ENCODE results near the gene CEMIP2.

Gene CEMIP2

DNA sequence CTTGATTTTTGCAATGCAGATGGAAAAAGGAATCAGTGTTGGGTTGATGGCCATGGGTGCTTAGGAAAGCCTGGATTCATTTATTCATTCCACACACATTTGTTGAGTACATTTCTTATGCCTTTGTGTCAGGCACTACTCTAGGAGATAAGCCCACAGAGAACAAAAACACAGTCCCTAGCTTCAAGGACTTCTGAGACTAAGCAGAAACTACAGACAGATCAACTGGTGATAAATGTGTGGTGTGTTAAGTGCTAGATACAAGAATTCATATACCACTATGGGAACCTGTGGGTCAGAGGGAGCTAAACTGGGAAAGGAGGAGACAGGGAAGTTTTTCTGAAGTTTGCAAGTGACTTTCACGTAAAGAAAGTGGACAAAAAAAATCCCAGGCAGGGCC, 119.9 kb downstream of the CEMIP2 start:
- no peak for DNase-seq (ENCODE audit: insufficient read length, low spot score)
- FAIRE-seq: no peak
- TF ChIP-seq POLR2AphosphoS5 (IDR thresholded peaks at IDR 0.05; ENCODE audit: low read depth, low read length): no peak
- TF ChIP-seq PAX5 (IDR thresholded peaks at IDR 0.05; ENCODE audit: insufficient read depth, low read length, severe bottlenecking): no peak
- TF ChIP-seq POU2F2 (IDR thresholded peaks at IDR 0.05; ENCODE audit: low read depth, low read length): no peak
- TF ChIP-seq SPI1 (IDR thresholded peaks at IDR 0.05; ENCODE audit: low read depth, low read length): no peak
- TF ChIP-seq POLR2A (IDR thresholded peaks at IDR 0.05; ENCODE audit: low read depth, low read length): no peak
- no peak for TF ChIP-seq TAF1 (IDR thresholded peaks at IDR 0.05; ENCODE audit: low read depth, low read length)

DNA sequence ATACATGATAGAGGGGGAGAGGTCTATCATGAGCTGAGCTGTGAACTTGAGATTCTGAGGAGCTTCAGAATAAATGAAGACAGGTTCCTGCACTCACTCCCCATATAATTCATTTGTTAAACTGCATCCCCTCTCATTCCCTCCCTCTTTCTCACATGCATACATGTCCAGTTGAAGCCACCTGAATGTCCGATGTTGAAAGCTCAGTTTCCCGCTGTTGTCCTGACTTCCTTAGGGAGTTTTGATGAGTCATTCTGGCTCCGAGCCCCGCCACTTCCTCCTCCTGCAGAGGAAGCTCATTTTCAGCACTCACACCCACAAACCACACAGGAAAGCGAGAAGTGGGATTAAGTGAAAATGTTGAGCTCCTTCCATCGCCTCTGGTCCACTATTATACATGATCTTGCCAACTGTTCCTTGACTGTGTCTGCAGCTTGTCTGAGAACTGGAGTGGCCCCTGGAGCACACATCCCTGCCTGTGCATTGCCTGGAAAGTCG, 121.2 kb downstream of the CEMIP2 start:
- TF ChIP-seq POU2F2 (IDR thresholded peaks at IDR 0.05; ENCODE audit: low read depth, low read length) (no peak), SPI1 (IDR thresholded peaks at IDR 0.05; ENCODE audit: low read depth, low read length) (peak; percentile 39; the same call in 1 of the 2 replicates)
- FAIRE-seq (no peak), DNase-seq (ENCODE audit: insufficient read length, low spot score) (no peak)

DNA sequence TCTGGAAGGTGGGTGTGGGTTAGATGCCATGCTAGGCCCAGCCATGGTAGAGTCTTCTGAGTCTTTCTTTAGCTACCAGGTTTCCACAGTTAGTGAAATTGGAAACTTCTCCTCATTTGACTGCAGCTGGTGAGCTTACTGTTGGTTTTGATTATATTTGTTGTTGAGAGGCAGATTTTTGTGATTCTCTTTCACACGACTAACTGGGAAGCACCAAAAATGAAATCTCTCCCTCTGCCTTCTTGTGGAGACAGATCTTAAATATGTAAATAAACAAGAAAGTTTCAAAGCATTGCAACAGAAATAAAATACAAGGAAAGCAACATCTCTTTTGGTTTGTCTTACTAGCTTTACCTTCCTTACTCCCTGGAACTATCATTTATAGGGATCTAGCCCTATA, 122.2 kb downstream of the CEMIP2 start:
- TF ChIP-seq POLR2AphosphoS5 (IDR thresholded peaks at IDR 0.05; ENCODE audit: low read depth, low read length): no peak
- TF ChIP-seq POLR2A (IDR thresholded peaks at IDR 0.05; ENCODE audit: low read depth, low read length): no peak
- no peak for TF ChIP-seq PAX5 (IDR thresholded peaks at IDR 0.05; ENCODE audit: insufficient read depth, low read length, severe bottlenecking)
- no peak for TF ChIP-seq POU2F2 (IDR thresholded peaks at IDR 0.05; ENCODE audit: low read depth, low read length)
- no peak for TF ChIP-seq TAF1 (IDR thresholded peaks at IDR 0.05; ENCODE audit: low read depth, low read length)
- TF ChIP-seq SPI1 (IDR thresholded peaks at IDR 0.05; ENCODE audit: low read depth, low read length): no peak
- DNase-seq (ENCODE audit: insufficient read length, low spot score) (no peak), FAIRE-seq (no peak)

DNA sequence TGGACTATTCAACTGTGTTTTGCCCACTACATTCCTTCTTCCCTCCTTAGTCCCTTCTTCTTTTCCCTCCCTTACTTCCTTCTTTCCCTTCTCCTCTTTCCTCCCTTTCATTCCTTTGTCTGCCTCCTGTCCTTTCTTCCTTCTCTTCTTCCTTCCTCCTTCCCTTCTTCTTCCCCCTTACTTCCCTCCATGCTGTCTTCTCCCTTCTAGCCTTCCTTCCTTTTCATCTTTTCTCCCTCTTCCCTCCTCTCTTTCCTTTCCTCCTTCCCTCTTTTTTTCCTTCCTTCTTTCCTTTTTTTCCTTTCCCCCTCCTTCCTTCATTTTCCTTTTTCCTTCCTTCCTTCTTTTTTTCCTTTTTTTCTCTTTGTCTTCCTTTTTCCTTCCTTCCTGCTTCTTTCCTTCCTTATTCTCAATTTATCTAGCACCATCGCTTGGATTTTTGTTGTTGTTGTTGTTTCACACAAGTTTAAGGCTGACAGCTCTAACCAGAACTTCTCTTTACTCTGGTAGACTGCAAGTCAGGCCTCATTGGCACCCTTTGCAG, 123.4 kb downstream of the CEMIP2 start:
- FAIRE-seq: no peak
- TF ChIP-seq PAX5 (IDR thresholded peaks at IDR 0.05; ENCODE audit: insufficient read depth, low read length, severe bottlenecking) (no peak), POLR2AphosphoS5 (IDR thresholded peaks at IDR 0.05; ENCODE audit: low read depth, low read length) (no peak), SPI1 (IDR thresholded peaks at IDR 0.05; ENCODE audit: low read depth, low read length) (no peak), TAF1 (IDR thresholded peaks at IDR 0.05; ENCODE audit: low read depth, low read length) (no peak), POLR2A (IDR thresholded peaks at IDR 0.05; ENCODE audit: low read depth, low read length) (no peak), POU2F2 (IDR thresholded peaks at IDR 0.05; ENCODE audit: low read depth, low read length) (no peak)
- DNase-seq (ENCODE audit: insufficient read length, low spot score): no peak

DNA sequence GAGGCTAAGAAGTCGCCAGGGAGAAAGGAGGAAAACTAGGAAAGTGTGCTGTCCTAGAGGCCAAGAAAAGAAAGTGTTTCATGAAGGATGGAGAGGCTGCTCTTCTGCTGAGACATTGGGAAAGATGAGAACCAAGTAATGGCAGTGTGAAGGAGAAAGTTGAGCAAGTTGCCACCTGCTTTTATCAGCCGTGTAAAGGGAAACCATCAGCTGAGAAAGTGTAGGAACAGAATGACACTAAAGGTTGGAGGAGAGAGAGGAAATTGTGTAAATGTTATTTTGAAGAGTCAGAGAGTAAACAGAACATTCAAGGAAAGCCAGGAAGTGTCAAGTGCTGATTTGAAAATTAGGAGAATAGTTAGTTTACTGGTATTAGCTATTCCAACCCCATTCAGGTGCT, 125.0 kb downstream of the CEMIP2 start:
- no peak for FAIRE-seq
- DNase-seq (ENCODE audit: insufficient read length, low spot score): no peak
- TF ChIP-seq PAX5 (IDR thresholded peaks at IDR 0.05; ENCODE audit: insufficient read depth, low read length, severe bottlenecking) (no peak), TAF1 (IDR thresholded peaks at IDR 0.05; ENCODE audit: low read depth, low read length) (no peak), POLR2AphosphoS5 (IDR thresholded peaks at IDR 0.05; ENCODE audit: low read depth, low read length) (no peak), POU2F2 (IDR thresholded peaks at IDR 0.05; ENCODE audit: low read depth, low read length) (no peak), SPI1 (IDR thresholded peaks at IDR 0.05; ENCODE audit: low read depth, low read length) (no peak)

DNA sequence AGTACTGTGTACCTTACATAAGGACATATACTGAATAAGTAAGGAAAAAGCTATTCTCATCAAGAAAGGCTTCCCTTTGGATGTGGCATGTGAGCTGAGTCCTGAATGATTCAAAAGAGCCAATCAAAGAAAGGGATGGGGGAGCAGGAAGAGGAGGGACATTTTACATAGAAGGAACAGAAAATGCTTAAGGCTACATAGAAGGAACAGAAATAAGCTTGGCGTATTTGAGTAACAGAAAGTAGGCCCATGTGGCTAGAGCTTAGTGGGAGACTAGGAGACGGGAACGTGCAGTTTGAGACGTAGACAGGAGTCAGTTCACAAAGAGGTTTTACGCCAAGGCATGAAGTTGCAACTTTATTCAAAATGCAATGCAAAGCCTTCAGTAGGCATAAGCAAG, 126.3 kb downstream of the CEMIP2 start:
- TF ChIP-seq PAX5 (IDR thresholded peaks at IDR 0.05; ENCODE audit: insufficient read depth, low read length, severe bottlenecking) (no peak), SPI1 (IDR thresholded peaks at IDR 0.05; ENCODE audit: low read depth, low read length) (no peak), TAF1 (IDR thresholded peaks at IDR 0.05; ENCODE audit: low read depth, low read length) (no peak), POLR2AphosphoS5 (IDR thresholded peaks at IDR 0.05; ENCODE audit: low read depth, low read length) (no peak), POLR2A (IDR thresholded peaks at IDR 0.05; ENCODE audit: low read depth, low read length) (no peak), POU2F2 (IDR thresholded peaks at IDR 0.05; ENCODE audit: low read depth, low read length) (no peak)
- FAIRE-seq: no peak
- no peak for DNase-seq (ENCODE audit: insufficient read length, low spot score)

DNA sequence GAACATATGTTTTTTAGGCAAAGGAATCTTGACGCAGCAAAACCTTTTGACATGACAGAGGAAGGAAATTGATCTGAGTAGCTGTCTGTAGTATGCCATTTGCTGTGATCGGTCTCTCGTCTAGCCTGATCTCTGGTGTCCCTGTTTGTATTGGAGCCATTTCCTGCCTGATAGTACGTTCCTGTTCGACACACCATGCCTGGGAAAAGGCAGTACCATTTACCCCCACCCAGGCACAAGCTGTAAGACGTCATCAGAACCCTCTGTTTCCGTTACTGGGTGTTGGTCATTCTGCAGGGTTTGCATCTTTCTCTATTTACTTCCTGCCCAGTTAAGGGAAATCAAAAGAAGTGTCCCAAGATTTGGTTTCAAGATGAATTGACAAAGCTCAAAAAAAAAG, 129.7 kb downstream of the CEMIP2 start:
- DNase-seq (ENCODE audit: insufficient read length, low spot score) (no peak), FAIRE-seq (no peak)
- TF ChIP-seq TAF1 (IDR thresholded peaks at IDR 0.05; ENCODE audit: low read depth, low read length): no peak
- TF ChIP-seq POLR2AphosphoS5 (IDR thresholded peaks at IDR 0.05; ENCODE audit: low read depth, low read length): no peak
- TF ChIP-seq PAX5 (IDR thresholded peaks at IDR 0.05; ENCODE audit: insufficient read depth, low read length, severe bottlenecking): no peak
- TF ChIP-seq SPI1 (IDR thresholded peaks at IDR 0.05; ENCODE audit: low read depth, low read length): no peak
- no peak for TF ChIP-seq POU2F2 (IDR thresholded peaks at IDR 0.05; ENCODE audit: low read depth, low read length)
- no peak for TF ChIP-seq POLR2A (IDR thresholded peaks at IDR 0.05; ENCODE audit: low read depth, low read length)

DNA sequence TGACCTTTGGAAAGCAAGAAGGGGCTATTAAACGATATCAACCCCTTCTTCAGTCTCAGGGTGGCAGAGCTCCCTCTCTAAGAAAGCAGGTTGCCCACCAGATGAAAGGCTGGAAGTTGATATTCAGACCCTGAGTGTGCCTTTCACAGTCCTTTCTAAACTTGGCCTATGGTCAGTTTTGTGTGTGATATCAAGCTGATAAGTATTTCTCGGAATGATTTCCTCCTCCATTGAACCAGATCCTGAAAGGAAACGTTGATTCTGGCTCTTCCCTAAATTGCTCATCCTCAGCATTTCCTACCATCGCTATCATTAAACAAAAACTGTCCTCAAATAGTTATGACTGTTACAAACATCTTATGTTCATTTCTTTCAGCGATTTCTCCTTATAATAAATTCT, 130.4 kb downstream of the CEMIP2 start:
- FAIRE-seq (no peak), DNase-seq (ENCODE audit: insufficient read length, low spot score) (no peak)
- no peak for TF ChIP-seq SPI1 (IDR thresholded peaks at IDR 0.05; ENCODE audit: low read depth, low read length)
- TF ChIP-seq TAF1 (IDR thresholded peaks at IDR 0.05; ENCODE audit: low read depth, low read length): no peak
- TF ChIP-seq POLR2AphosphoS5 (IDR thresholded peaks at IDR 0.05; ENCODE audit: low read depth, low read length): no peak
- no peak for TF ChIP-seq POLR2A (IDR thresholded peaks at IDR 0.05; ENCODE audit: low read depth, low read length)
- no peak for TF ChIP-seq POU2F2 (IDR thresholded peaks at IDR 0.05; ENCODE audit: low read depth, low read length)
- TF ChIP-seq PAX5 (IDR thresholded peaks at IDR 0.05; ENCODE audit: insufficient read depth, low read length, severe bottlenecking): no peak

DNA sequence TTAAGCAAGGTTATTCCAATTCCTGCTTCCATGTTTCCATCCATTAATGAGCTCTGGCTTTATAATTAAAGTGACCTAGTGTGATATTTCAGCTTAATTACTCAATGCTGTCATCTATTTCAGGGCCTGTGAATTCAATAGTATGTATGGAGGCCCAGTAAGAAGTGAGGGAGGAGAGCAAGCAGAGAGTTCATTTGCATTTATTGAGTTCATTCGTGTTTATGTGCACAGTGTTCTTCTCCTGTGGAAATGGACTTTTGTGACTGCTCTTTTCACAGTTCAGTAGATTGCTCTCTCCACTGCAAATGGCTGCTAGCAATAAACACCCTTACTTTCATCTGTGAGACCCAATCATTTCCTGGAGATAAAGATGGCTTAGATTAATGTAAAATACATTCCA, 130.9 kb downstream of the CEMIP2 start:
- TF ChIP-seq POU2F2 (IDR thresholded peaks at IDR 0.05; ENCODE audit: low read depth, low read length) (no peak), PAX5 (IDR thresholded peaks at IDR 0.05; ENCODE audit: insufficient read depth, low read length, severe bottlenecking) (no peak), POLR2AphosphoS5 (IDR thresholded peaks at IDR 0.05; ENCODE audit: low read depth, low read length) (no peak), POLR2A (IDR thresholded peaks at IDR 0.05; ENCODE audit: low read depth, low read length) (no peak), TAF1 (IDR thresholded peaks at IDR 0.05; ENCODE audit: low read depth, low read length) (no peak), SPI1 (IDR thresholded peaks at IDR 0.05; ENCODE audit: low read depth, low read length) (no peak)
- FAIRE-seq (no peak), DNase-seq (ENCODE audit: insufficient read length, low spot score) (no peak)
